ENCODE data around the gene PRDX4. TPM values are rescaled to one million over a fixed set of nuclear protein-coding genes. Genes with fewer than 3 reads are reported as not detected.

The PRDX4 gene
- polyA plus RNA-seq, 2 of the 4 experiments (the other 2 are of a cell fraction): 212 to 283 TPM

DNA sequence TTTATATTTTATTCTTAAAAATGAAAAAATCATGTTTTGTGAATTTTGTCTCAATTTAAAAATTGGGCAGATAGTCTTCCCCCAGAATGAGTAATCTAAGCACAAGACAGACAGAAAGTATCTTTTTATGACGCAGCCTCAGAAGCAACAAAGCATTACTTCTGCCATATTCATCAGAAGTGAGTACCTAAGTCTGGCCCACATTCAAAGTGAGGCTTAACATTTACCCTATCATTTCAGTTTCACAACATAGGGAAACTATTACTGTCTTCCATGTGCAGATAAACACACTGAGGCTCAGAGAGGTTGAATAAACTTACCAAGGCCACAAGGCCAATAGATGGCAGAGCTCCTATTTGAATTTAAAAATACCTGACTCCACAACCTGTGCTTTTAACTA, 4.4 kb upstream of the PRDX4 start:
- WGBS (ENCODE audit: missing lambda C conversion rate): 83% methylated on average over 1 of the region's 1 CpG
- FAIRE-seq: no peak
- H3K27ac ChIP-seq: no peak overlapping the region
- CTCF ChIA-PET: no interaction called here
- no peaks in the 10 kb centered on the region for H3K9me3 ChIP-seq
- H3K4me2 ChIP-seq: no peak overlapping the region
- peaks cover 6% of the 10 kb centered on the region for H3K4me1 ChIP-seq
- DNase-seq (ENCODE audit: low read depth in 1 of 2, low spot score in 1 of 2): no peak
- TF ChIP-seq ZSCAN20 (CRISPR knock-in tag; IDR thresholded peaks at IDR 0.05) (no peak), CHD2 (IDR thresholded peaks at IDR 0.05; ENCODE audit: low read length, partially characterized antibody) (no peak), HEYL (CRISPR knock-in tag; IDR thresholded peaks at IDR 0.05) (no peak), ESRRA (IDR thresholded peaks at IDR 0.05; ENCODE audit: borderline replicate concordance, low read length) (no peak), CBX8 (IDR thresholded peaks at IDR 0.05) (no peak)
- TF ChIP-seq, protein P1, sequence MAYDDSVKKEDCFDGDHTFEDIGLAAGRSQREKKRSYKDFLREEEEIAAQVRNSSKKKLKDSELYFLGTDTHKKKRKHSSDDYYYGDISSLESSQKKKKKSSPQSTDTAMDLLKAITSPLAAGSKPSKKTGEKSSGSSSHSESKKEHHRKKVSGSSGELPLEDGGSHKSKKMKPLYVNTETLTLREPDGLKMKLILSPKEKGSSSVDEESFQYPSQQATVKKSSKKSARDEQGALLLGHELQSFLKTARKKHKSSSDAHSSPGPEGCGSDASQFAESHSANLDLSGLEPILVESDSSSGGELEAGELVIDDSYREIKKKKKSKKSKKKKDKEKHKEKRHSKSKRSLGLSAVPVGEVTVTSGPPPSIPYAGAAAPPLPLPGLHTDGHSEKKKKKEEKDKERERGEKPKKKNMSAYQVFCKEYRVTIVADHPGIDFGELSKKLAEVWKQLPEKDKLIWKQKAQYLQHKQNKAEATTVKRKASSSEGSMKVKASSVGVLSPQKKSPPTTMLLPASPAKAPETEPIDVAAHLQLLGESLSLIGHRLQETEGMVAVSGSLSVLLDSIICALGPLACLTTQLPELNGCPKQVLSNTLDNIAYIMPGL (CRISPR knock-in tag; IDR thresholded peaks at IDR 0.05; ENCODE audit: borderline replicate concordance): no peak
- no peak overlapping the region for H3K4me3 ChIP-seq
- POLR2A ChIA-PET: no interaction called here
- no peak for ATAC-seq

DNA sequence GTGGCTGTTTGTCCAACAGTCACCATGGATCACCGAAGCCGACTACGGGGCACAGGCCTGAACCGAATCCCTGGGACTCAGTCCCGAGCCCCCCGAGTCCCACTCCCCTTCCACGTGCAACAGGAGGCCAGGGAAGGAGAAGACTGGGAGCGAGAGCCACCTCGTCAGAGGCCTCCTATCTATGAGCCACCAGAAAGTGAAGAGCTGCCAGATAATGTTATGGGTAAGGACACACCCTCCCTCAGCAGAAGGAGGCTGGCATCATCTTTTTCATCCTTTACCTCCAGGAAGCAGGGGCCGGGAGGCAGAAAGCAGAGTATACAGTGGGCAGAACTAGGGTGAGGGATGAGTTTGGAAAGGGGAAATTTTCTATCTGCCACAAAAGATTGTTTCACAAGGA, 2.8 kb upstream of the PRDX4 start:
- no peak overlapping the region for H3K27ac ChIP-seq
- no peak for ATAC-seq
- peaks cover 6% of the 10 kb centered on the region for H3K4me1 ChIP-seq
- ChIA-PET POLR2A (no interaction called here), CTCF (interaction anchor here (1.5 kb wide), 1 partner anchor 238 kb away, joined by 3 read pairs; no protein-coding TSS in a partner anchor)
- no peak overlapping the region for H3K4me3 ChIP-seq
- H3K4me2 ChIP-seq: no peak overlapping the region
- no peak for DNase-seq (ENCODE audit: low read depth in 1 of 2, low spot score in 1 of 2)
- WGBS (ENCODE audit: missing lambda C conversion rate): 89% methylated on average over 9 of the region's 10 CpGs
- no peak for TF ChIP-seq POLR2AphosphoS2 (conservative IDR thresholded peaks at IDR 0.05; ENCODE audit: low read length)
- TF ChIP-seq, protein P2, sequence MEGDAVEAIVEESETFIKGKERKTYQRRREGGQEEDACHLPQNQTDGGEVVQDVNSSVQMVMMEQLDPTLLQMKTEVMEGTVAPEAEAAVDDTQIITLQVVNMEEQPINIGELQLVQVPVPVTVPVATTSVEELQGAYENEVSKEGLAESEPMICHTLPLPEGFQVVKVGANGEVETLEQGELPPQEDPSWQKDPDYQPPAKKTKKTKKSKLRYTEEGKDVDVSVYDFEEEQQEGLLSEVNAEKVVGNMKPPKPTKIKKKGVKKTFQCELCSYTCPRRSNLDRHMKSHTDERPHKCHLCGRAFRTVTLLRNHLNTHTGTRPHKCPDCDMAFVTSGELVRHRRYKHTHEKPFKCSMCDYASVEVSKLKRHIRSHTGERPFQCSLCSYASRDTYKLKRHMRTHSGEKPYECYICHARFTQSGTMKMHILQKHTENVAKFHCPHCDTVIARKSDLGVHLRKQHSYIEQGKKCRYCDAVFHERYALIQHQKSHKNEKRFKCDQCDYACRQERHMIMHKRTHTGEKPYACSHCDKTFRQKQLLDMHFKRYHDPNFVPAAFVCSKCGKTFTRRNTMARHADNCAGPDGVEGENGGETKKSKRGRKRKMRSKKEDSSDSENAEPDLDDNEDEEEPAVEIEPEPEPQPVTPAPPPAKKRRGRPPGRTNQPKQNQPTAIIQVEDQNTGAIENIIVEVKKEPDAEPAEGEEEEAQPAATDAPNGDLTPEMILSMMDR (IDR thresholded peaks at IDR 0.05): no peak
- no peaks in the 10 kb centered on the region for H3K9me3 ChIP-seq
- FAIRE-seq: no peak

DNA sequence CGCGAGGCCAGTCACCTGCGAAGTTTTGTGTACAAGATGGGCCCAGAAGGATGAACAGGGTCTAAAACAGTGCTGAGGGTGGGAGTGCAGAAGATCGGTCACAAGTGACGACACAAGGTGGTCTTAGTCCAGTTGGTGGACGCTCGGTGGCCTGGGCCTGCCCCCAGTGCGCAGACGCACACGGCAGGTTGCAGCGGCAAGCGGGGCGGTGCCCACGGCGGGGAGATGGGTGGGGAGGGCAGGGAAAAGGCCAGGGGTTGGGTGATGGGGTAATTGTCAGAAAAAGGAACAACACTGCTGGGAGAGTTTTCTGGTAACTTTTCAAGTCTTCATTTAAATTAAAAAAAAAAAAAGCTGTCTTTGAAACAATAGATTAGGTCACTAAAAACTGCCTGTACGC, 1.0 kb upstream of the PRDX4 start:
- POLR2A ChIA-PET: no interaction called here
- no peak for ATAC-seq
- 92% methylated on average over 16 of the region's 16 CpGs for WGBS (ENCODE audit: missing lambda C conversion rate)

More for the DNA sequence above, 1.0 kb upstream of the PRDX4 start:
- Histone ChIP-seq H3K4me2 (no peak overlapping the region; the same call in 2 of the 3 replicates), H3K4me3 (no peak overlapping the region), H3K9me3 (no peaks in the 10 kb centered on the region), H3K27ac (peak overlapping the region; percentile 80 to 97), H3K4me1 (peaks cover 6% of the 10 kb centered on the region)
- FAIRE-seq (no peak), DNase-seq (ENCODE audit: low read depth in 1 of 2, low spot score in 1 of 2) (no peak)
- CTCF ChIA-PET: interaction anchor here (0.6 to 1.2 kb wide), 2 partner anchors 10 to 236 kb away, joined by 3 read pairs; no protein-coding TSS in a partner anchor
- TF ChIP-seq TP53 (CRISPR knock-in tag; IDR thresholded peaks at IDR 0.05): no peak
- TF ChIP-seq, protein P3, sequence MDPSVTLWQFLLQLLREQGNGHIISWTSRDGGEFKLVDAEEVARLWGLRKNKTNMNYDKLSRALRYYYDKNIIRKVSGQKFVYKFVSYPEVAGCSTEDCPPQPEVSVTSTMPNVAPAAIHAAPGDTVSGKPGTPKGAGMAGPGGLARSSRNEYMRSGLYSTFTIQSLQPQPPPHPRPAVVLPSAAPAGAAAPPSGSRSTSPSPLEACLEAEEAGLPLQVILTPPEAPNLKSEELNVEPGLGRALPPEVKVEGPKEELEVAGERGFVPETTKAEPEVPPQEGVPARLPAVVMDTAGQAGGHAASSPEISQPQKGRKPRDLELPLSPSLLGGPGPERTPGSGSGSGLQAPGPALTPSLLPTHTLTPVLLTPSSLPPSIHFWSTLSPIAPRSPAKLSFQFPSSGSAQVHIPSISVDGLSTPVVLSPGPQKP (IDR thresholded peaks at IDR 0.05; ENCODE audit: low read depth, low read length): no peak
- TF ChIP-seq ZNF302 (CRISPR knock-in tag; IDR thresholded peaks at IDR 0.05): no peak
- TF ChIP-seq GATA3 (IDR thresholded peaks at IDR 0.05; ENCODE audit: borderline replicate concordance): no peak
- TF ChIP-seq POLR2A (IDR thresholded peaks at IDR 0.05; ENCODE audit: low read length): no peak
- no peak for TF ChIP-seq HOXB5 (CRISPR knock-in tag; IDR thresholded peaks at IDR 0.05)
- TF ChIP-seq, protein P2 (IDR thresholded peaks at IDR 0.05): no peak
- TF ChIP-seq KDM5A (IDR thresholded peaks at IDR 0.05): no peak
- TF ChIP-seq, protein P4, sequence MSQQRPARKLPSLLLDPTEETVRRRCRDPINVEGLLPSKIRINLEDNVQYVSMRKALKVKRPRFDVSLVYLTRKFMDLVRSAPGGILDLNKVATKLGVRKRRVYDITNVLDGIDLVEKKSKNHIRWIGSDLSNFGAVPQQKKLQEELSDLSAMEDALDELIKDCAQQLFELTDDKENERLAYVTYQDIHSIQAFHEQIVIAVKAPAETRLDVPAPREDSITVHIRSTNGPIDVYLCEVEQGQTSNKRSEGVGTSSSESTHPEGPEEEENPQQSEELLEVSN (IDR thresholded peaks at IDR 0.05; ENCODE audit: borderline replicate concordance, low read depth): no peak
- TF ChIP-seq CBX8 (IDR thresholded peaks at IDR 0.05): no peak
